Activated T-cell treated with anti-CD3 and anti-CD28 coated beads, Interleukin-2, amount 50 U/mL, for 48 hours (primary cell): ENCODE measurements around the gene SRGAP2B.
"Not testable (repeated sequence)": the region's sequence is repeated elsewhere in the genome, so short reads cannot be mapped to it uniquely, and the experiment has no call there.

Experiments
- DNase-seq, 2 experiments: peaks; one replicate each; pipeline ENCODE4 v3.0.0-alpha.2; 2020

SRGAP2B gene

GRCh38 chr1:144940054-144940453 is 155.1 kb downstream of the SRGAP2B start:
- DNase-seq: not testable (repeated sequence)

GRCh38 chr1:144938627-144939026 is 156.5 kb downstream of the SRGAP2B start:
- DNase-seq: not testable (repeated sequence)

- DNase-seq: not testable (repeated sequence)
These were observed 158.9 kb downstream of the SRGAP2B start for GRCh38 chr1:144936186-144936732.

- not testable (repeated sequence) for DNase-seq
These were observed 159.8 kb downstream of the SRGAP2B start for GRCh38 chr1:144935310-144935709.

- DNase-seq: not testable (repeated sequence)
These were observed 162.1 kb downstream of the SRGAP2B start for GRCh38 chr1:144933014-144933413.

- DNase-seq: not testable (repeated sequence)
These were observed 163.0 kb downstream of the SRGAP2B start for GRCh38 chr1:144932153-144932552.

GRCh38 chr1:144931553-144931952 is 163.6 kb downstream of the SRGAP2B start:
- not testable (repeated sequence) for DNase-seq

GRCh38 chr1:144930085-144930777 is 164.9 kb downstream of the SRGAP2B start:
- not testable (repeated sequence) for DNase-seq

GRCh38 chr1:144927292-144927691 is 167.8 kb downstream of the SRGAP2B start:
- not testable (repeated sequence) for DNase-seq

GRCh38 chr1:144923640-144924039 is 171.5 kb downstream of the SRGAP2B start:
- DNase-seq: not testable (repeated sequence)

GRCh38 chr1:144922785-144923184 is 172.3 kb downstream of the SRGAP2B start:
- DNase-seq: not testable (repeated sequence)

GRCh38 chr1:144919106-144919505 is 176.0 kb downstream of the SRGAP2B start:
- not testable (repeated sequence) for DNase-seq

- DNase-seq: not testable (repeated sequence)
These were observed 177.0 kb downstream of the SRGAP2B start for GRCh38 chr1:144918027-144918603.

GRCh38 chr1:144917154-144918026 is 177.7 kb downstream of the SRGAP2B start:
- DNase-seq: not testable (repeated sequence)

GRCh38 chr1:144913977-144914734 is 181.0 kb downstream of the SRGAP2B start:
- not testable (repeated sequence) for DNase-seq

- DNase-seq: not testable (repeated sequence)
These were observed 181.7 kb downstream of the SRGAP2B start for GRCh38 chr1:144913458-144913857.

GRCh38 chr1:144910729-144911128 is 184.4 kb downstream of the SRGAP2B start:
- DNase-seq: not testable (repeated sequence)

- DNase-seq: not testable (repeated sequence)
These were observed 194.3 kb downstream of the SRGAP2B start for GRCh38 chr1:144900841-144901240.

GRCh38 chr1:144894454-144895201 is 200.5 kb downstream of the SRGAP2B start:
- DNase-seq: not testable (repeated sequence)

GRCh38 chr1:144893710-144894438 is 201.3 kb downstream of the SRGAP2B start:
- DNase-seq: not testable (repeated sequence)

- DNase-seq: not testable (repeated sequence)
These were observed 202.1 kb downstream of the SRGAP2B start for GRCh38 chr1:144893062-144893461.
